ENCODE results near the gene ABHD16B.

ABHD16B gene

GRCh38 chr20:63861365-63861934 is at the start of gene ABHD16B:
Gene ABHD16B, plus strand, starts transcription at chr20:63861498. Its CDS starts 43 bp downstream, at chr20:63861541.
- Histone ChIP-seq H3K27ac (ENCODE audit: low read depth, low read length, poor library complexity, severe bottlenecking) (no peak within 1 kb of the TSS), H4K20me1 (ENCODE audit: insufficient read depth, low read length) (no peaks in the 10 kb centered on the region), H3K9me2 (ENCODE audit: low read depth, low read length) (no peaks in the 10 kb centered on the region), H3K27me3 (ENCODE audit: insufficient read depth, low read length) (no peaks in the 10 kb centered on the region), H2AFZ (ENCODE audit: low read length) (no peak within 1 kb of the TSS), H3K9me3 (ENCODE audit: low read length) (no peaks in the 10 kb centered on the region), H3K4me3 (ENCODE audit: low read depth, low read length, poor library complexity, severe bottlenecking) (no peak within 1 kb of the TSS), H3K4me1 (ENCODE audit: insufficient read depth, low read length, severe bottlenecking) (peaks cover 20% of the 10 kb centered on the region), H3K36me3 (ENCODE audit: insufficient read depth, low read length) (peaks cover 18% of the 10 kb centered on the region), H3K4me2 (ENCODE audit: low read length) (no peak within 1 kb of the TSS), H3K79me2 (ENCODE audit: insufficient read depth, low read length) (peaks cover 10% of the 10 kb centered on the region), H3F3A (ENCODE audit: insufficient read depth, low read length) (no peaks in the 10 kb centered on the region), H3K9ac (ENCODE audit: low read length) (no peak within 1 kb of the TSS)
- TF ChIP-seq CTCF (IDR thresholded peaks at IDR 0.05; ENCODE audit: low read length): no peak
- TF ChIP-seq EZH2 (IDR thresholded peaks at IDR 0.05; ENCODE audit: borderline replicate concordance, low read length): no peak

GRCh38 chr20:63814891-63815614 is 46.2 kb upstream of the ABHD16B start:
- Histone ChIP-seq H3K27ac (ENCODE audit: low read depth, low read length, poor library complexity, severe bottlenecking) (no peak overlapping the region), H3K79me2 (ENCODE audit: insufficient read depth, low read length) (no peaks in the 10 kb centered on the region), H3K9me3 (ENCODE audit: low read length) (no peaks in the 10 kb centered on the region), H4K20me1 (ENCODE audit: insufficient read depth, low read length) (no peaks in the 10 kb centered on the region), H2AFZ (ENCODE audit: low read length) (no peak overlapping the region), H3K9ac (ENCODE audit: low read length) (no peak overlapping the region), H3K9me2 (ENCODE audit: low read depth, low read length) (no peaks in the 10 kb centered on the region), H3K4me3 (ENCODE audit: low read depth, low read length, poor library complexity, severe bottlenecking) (no peak overlapping the region), H3K27me3 (ENCODE audit: insufficient read depth, low read length) (no peaks in the 10 kb centered on the region), H3K4me2 (ENCODE audit: low read length) (no peak overlapping the region), H3K36me3 (ENCODE audit: insufficient read depth, low read length) (no peaks in the 10 kb centered on the region), H3F3A (ENCODE audit: insufficient read depth, low read length) (no peaks in the 10 kb centered on the region), H3K4me1 (ENCODE audit: insufficient read depth, low read length, severe bottlenecking) (peaks cover 6% of the 10 kb centered on the region)
- TF ChIP-seq CTCF (IDR thresholded peaks at IDR 0.05; ENCODE audit: low read length) (no peak), EZH2 (IDR thresholded peaks at IDR 0.05; ENCODE audit: borderline replicate concordance, low read length) (no peak)

GRCh38 chr20:63815615-63816253 is 45.6 kb upstream of the ABHD16B start:
- TF ChIP-seq EZH2 (IDR thresholded peaks at IDR 0.05; ENCODE audit: borderline replicate concordance, low read length): no peak
- TF ChIP-seq CTCF (IDR thresholded peaks at IDR 0.05; ENCODE audit: low read length): no peak

More at GRCh38 chr20:63815615-63816253, 45.6 kb upstream of the ABHD16B start:
- H3F3A ChIP-seq (ENCODE audit: insufficient read depth, low read length): no peaks in the 10 kb centered on the region
- H4K20me1 ChIP-seq (ENCODE audit: insufficient read depth, low read length): no peaks in the 10 kb centered on the region
- H3K27me3 ChIP-seq (ENCODE audit: insufficient read depth, low read length): no peaks in the 10 kb centered on the region
- H3K4me1 ChIP-seq (ENCODE audit: insufficient read depth, low read length, severe bottlenecking): peaks cover 6% of the 10 kb centered on the region
- no peaks in the 10 kb centered on the region for H3K9me3 ChIP-seq (ENCODE audit: low read length)
- no peaks in the 10 kb centered on the region for H3K9me2 ChIP-seq (ENCODE audit: low read depth, low read length)
- H3K27ac ChIP-seq (ENCODE audit: low read depth, low read length, poor library complexity, severe bottlenecking): no peak overlapping the region
- H3K4me3 ChIP-seq (ENCODE audit: low read depth, low read length, poor library complexity, severe bottlenecking): no peak overlapping the region
- H3K9ac ChIP-seq (ENCODE audit: low read length): no peak overlapping the region
- no peak overlapping the region for H2AFZ ChIP-seq (ENCODE audit: low read length)
- H3K4me2 ChIP-seq (ENCODE audit: low read length): no peak overlapping the region
- H3K36me3 ChIP-seq (ENCODE audit: insufficient read depth, low read length): no peaks in the 10 kb centered on the region
- no peaks in the 10 kb centered on the region for H3K79me2 ChIP-seq (ENCODE audit: insufficient read depth, low read length)
